Glutamatergic neuron (in vitro differentiated cells): ENCODE data around the gene RNU6-1. TPM values are rescaled to one million over a fixed set of nuclear protein-coding genes. Genes with fewer than 3 reads are reported as not detected.

ENCODE experiments used
- DNase-seq: peaks from one replicate; pipeline ENCODE4 v3.0.0; 2022
- H3K27ac Mint-ChIP-seq: one replicate; pipeline ENCODE4 v1.8.0; 2020; ENCODE audit warnings: mild to moderate bottlenecking, mixed read lengths, inconsistent platforms; ENCODE audit not compliant: unreplicated experiment
- H3K27me3 Mint-ChIP-seq: one replicate; pipeline ENCODE4 v1.8.0; 2020; ENCODE audit warnings: mild to moderate bottlenecking, moderate library complexity, mixed read lengths, inconsistent platforms; ENCODE audit not compliant: unreplicated experiment
- H3K36me3 Mint-ChIP-seq: one replicate; pipeline ENCODE4 v1.8.0; 2020; ENCODE audit warnings: mild to moderate bottlenecking, mixed read lengths, inconsistent platforms; ENCODE audit not compliant: unreplicated experiment
- H3K4me1 Mint-ChIP-seq: one replicate; pipeline ENCODE4 v1.8.0; 2020; ENCODE audit warnings: mild to moderate bottlenecking, low read depth, mixed read lengths, inconsistent platforms; ENCODE audit not compliant: unreplicated experiment
- H3K4me3 Mint-ChIP-seq: one replicate; pipeline ENCODE4 v1.8.0; 2020; ENCODE audit warnings: mild to moderate bottlenecking, mixed read lengths, inconsistent platforms; ENCODE audit not compliant: unreplicated experiment
- H3K9me3 Mint-ChIP-seq: one replicate; pipeline ENCODE4 v1.8.0; 2020; ENCODE audit warnings: mild to moderate bottlenecking, moderate library complexity, mixed read lengths, inconsistent platforms; ENCODE audit not compliant: unreplicated experiment
- total RNA-seq: library from RNA; stranded (reverse); fragmentation: NEBNext Ultra II Directional; extraction: Animal tissue kit (Norgen Biotek cat#: 25700); gene quantifications from one replicate; pipeline ENCODE4 v1.2.1, GENCODE V29; 2021; ENCODE audit not compliant: unreplicated experiment
- TF ChIP-seq, protein P1 (sequence below): fragments of 200-600 bp; sonication (generic); IDR thresholded peaks from one replicate; pipeline ENCODE4 v1.5.0; 2021; ENCODE audit not compliant: partially characterized antibody, unreplicated experiment

Gene RNU6-1
- total RNA-seq, 1 donor from 2014 or later, result not detected

DNA sequence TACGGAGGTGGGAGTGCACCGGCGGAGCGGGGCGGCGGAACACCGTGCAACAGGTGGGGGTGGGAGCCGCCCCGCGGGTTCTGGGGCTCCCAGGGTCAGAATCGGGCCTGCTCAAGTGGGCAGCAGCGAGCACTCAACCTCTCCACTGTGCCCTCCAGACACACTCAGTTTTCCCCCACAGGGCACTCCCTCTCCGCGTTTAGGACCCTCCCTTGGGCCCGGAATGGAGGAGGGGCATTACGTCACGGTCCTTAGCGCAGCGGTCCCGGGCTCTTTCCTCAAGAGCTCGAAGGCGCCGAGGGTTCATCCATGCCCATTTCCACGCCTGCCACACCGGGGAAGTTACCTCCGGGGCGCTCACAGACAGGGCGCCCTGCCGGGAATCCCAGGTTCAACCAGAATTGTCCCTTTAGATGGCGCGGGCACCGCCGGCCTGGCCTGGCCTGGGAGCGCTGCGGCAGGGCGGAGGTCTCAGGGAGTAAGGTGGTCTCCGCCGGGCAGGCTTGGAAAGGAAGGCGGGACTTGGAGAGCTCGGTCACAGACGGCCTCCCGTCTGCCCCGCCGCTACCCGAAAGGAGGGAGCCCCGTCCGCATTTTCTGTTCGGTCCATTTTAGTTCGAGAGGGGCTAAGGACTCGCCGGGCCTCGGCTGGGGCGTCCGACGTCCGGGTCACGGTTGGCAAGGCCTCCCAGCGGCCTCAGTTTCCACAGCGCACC, 5.1 kb downstream of the RNU6-1 start:
- DNase-seq, result peak; percentile 48
- Mint-ChIP-seq H3K9me3 (peaks cover 5% of the 10 kb centered on the region), H3K4me3 (peak overlapping the region; percentile 79), H3K27ac (no peak overlapping the region), H3K27me3 (peaks cover 10% of the 10 kb centered on the region), H3K4me1 (peaks cover 12% of the 10 kb centered on the region), H3K36me3 (peaks cover 8% of the 10 kb centered on the region)
- TF ChIP-seq, protein P1, sequence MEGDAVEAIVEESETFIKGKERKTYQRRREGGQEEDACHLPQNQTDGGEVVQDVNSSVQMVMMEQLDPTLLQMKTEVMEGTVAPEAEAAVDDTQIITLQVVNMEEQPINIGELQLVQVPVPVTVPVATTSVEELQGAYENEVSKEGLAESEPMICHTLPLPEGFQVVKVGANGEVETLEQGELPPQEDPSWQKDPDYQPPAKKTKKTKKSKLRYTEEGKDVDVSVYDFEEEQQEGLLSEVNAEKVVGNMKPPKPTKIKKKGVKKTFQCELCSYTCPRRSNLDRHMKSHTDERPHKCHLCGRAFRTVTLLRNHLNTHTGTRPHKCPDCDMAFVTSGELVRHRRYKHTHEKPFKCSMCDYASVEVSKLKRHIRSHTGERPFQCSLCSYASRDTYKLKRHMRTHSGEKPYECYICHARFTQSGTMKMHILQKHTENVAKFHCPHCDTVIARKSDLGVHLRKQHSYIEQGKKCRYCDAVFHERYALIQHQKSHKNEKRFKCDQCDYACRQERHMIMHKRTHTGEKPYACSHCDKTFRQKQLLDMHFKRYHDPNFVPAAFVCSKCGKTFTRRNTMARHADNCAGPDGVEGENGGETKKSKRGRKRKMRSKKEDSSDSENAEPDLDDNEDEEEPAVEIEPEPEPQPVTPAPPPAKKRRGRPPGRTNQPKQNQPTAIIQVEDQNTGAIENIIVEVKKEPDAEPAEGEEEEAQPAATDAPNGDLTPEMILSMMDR, result no peak

DNA sequence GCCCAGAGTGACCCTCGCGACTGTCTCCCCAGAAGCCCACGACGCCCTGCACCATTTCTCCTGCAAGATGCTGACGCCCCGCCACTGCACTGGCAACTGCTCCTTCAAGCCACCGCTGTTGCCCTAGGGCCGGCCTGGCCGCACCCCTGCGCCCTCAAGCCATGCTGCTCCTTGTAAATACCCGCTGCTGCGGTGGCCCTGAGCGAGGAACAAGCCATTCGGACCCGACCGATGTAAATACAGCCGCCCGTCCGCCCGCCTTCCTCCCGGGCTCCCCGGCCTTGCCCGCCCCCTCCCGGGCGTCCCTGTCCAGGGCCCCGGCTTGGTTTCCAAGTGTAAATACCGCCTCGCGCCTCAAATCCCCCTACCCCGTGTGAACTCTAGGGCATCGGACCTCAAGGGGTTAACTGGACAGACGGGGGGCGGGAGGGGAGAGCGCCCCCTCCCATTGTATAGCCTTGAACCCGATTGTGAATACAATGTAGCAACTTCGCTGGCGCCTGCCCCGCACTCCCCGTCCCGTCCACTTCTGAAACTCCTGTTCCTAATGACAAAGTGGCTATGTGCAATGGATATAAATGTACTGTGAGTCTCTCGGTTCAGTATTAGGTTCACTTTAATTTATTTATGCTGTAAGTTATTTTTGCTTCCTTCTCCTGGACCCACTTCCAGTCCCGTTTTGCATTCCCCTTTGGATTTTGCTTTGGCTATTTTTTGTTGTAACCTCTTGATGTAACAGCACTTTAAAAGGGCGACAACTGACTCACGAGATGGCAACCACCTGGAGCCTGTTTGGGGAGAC, 5.9 kb downstream of the RNU6-1 start:
- Mint-ChIP-seq H3K4me1 (peaks cover 10% of the 10 kb centered on the region), H3K9me3 (no peaks in the 10 kb centered on the region), H3K27ac (no peak overlapping the region), H3K36me3 (peaks cover 8% of the 10 kb centered on the region), H3K27me3 (peaks cover 9% of the 10 kb centered on the region), H3K4me3 (peak overlapping the region; percentile 73)
- peak; percentile 84 for DNase-seq
- TF ChIP-seq, protein P1, result peak; percentile 71

DNA sequence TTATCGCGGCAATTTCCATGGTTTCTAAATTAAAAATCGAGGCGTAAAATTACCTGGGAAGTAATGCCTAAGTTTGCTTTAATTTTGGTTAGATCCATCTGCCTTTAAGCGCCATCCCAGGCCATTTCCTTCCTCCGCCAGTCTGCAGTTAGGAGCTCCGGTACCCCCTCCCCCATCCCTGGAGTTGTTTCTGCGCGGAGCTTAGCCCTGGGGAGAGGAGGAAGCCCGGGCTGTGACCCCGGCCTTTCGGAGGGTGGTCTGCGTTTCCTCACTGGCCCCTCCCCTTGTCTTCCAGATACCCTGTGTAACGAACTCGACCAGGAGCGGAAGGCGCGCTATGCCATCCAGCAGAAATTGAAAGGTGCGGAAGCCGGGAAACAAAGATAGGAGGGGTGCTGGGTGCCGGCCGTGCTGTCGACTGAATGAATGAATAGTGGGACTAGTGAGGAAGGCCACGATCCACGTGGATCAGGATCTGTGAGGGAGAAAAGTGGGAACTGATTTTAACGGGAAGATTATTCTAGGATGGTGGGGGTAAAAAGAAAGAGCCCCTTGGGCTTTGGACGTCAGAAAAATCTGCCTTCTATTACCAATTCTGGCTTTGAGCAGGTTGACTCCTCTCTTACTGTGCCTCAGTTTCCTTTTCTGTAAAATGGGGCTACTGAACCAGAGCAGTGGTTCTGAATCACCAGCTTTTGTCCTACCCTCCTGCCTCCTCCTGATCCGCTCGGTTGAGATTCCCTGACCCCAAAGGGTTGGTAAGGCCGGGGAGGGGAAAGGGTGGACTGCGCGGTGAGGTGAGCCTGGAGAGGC, 6.7 kb downstream of the RNU6-1 start:
- peaks cover 8% of the 10 kb centered on the region for H3K36me3 Mint-ChIP-seq
- TF ChIP-seq, protein P1, result no peak
- peak overlapping the region; percentile 68 for H3K4me3 Mint-ChIP-seq
- no peak for DNase-seq
- H3K27me3 Mint-ChIP-seq, result peaks cover 14% of the 10 kb centered on the region
- H3K9me3 Mint-ChIP-seq, result peaks cover 4% of the 10 kb centered on the region
- peaks cover 8% of the 10 kb centered on the region for H3K4me1 Mint-ChIP-seq
- H3K27ac Mint-ChIP-seq, result no peak overlapping the region

DNA sequence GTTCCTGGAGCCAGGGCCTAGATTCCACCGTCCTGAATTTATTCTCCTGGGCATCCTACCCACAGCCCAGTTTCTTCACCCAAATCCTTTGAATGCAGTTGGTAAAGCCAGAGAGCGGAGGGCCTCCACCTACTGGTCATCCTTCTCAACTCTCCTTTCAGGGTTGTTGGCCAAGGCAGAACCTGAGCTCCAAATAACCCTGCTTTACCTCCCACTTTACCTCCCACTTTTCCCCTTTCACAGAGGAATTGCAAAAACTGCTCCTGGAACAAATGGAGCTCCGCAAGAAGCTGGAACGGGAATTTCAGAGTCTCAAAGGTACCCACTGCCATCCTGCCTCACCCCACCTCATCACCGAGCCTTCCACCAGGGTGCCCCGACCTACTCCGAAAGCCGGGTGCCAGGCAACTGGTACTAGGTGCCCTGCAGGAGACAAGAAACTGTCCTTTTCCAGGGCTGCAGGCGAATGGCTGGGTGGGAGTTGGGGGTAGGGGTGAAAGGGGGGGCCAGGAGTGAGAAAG, 7.8 kb downstream of the RNU6-1 start:
- DNase-seq, result no peak
- Mint-ChIP-seq H3K4me1 (peaks cover 8% of the 10 kb centered on the region), H3K36me3 (peaks cover 8% of the 10 kb centered on the region), H3K27me3 (peaks cover 14% of the 10 kb centered on the region), H3K9me3 (peaks cover 4% of the 10 kb centered on the region), H3K27ac (no peak overlapping the region), H3K4me3 (no peak overlapping the region)
- TF ChIP-seq, protein P1, result no peak
